PC-3 (cell line): Measurements from ENCODE around the gene ADRM1. TPM values are rescaled to one million over a fixed set of nuclear protein-coding genes. Genes with fewer than 3 reads are reported as not detected.

Experiments
- ATAC-seq: fragments of 200-7000 bp; cut with Tn5 transposase; 2 replicates; pipeline ENCODE4 v1.9.1; 2020; ENCODE audit warnings: mild to moderate bottlenecking, moderate library complexity
- BruUV-seq: library from RNA; stranded (reverse); fragments of 400-500 nt; replicated peaks from 2 replicates; lab custom pipeline; 2021; lab: Mats Ljungman, UMichigan
- CTCF ChIA-PET: fragments of 300-600 bp; sonication (Branson Sonifier 250); formaldehyde crosslinking; loops from one replicate; lab custom pipeline; 2022; ENCODE audit warnings: antibody characterized with exemption; lab: Charles Lee
- POLR2A ChIA-PET: fragments of 300-600 bp; sonication (Branson Sonifier 250); formaldehyde crosslinking; loops from one replicate; lab custom pipeline; 2022; ENCODE audit warnings: antibody characterized with exemption; ENCODE audit not compliant: unreplicated experiment; lab: Charles Lee
- DNase-seq: peaks from one replicate; pipeline ENCODE4 v3.0.0-alpha.2; 2015
- H2AFZ ChIP-seq: fragments of 300-600 bp; sonication (generic); 2 replicates; pipeline ENCODE4 v1.6.0; 2016; ENCODE audit warnings: antibody characterized with exemption, low read length
- H3F3A ChIP-seq: fragments of 300-600 bp; sonication (generic); one replicate; pipeline ENCODE4 v1.6.0; 2017; ENCODE audit warnings: antibody characterized with exemption, low read length, control low read depth, mild to moderate bottlenecking; ENCODE audit not compliant: unreplicated experiment
- H3K27ac ChIP-seq: fragments of 300-600 bp; sonication (generic); 2 replicates; pipeline ENCODE4 v1.5.1; 2016; ENCODE audit warnings: mild to moderate bottlenecking, low read length
- H3K27me3 ChIP-seq: fragments of 300-600 bp; sonication (generic); 2 replicates; pipeline ENCODE4 v1.6.1; 2016; ENCODE audit warnings: low read length, mixed read lengths
- H3K36me3 ChIP-seq: fragments of 300-600 bp; sonication (generic); 2 replicates; pipeline ENCODE4 v1.6.1; 2016; ENCODE audit warnings: low read depth, mixed run types, low read length, mixed read lengths
- H3K4me1 ChIP-seq: fragments of 300-600 bp; sonication (generic); 2 replicates; pipeline ENCODE4 v1.5.1; 2016; ENCODE audit warnings: low read length; ENCODE audit not compliant: insufficient read depth
- H3K4me2 ChIP-seq: fragments of 300-600 bp; sonication (generic); 2 replicates; pipeline ENCODE4 v1.6.0; 2016; ENCODE audit warnings: low read length
- H3K4me3 ChIP-seq: fragments of 300-600 bp; sonication (generic); 2 replicates; pipeline ENCODE4 v1.5.1; 2016; ENCODE audit warnings: mild to moderate bottlenecking, low read length, mixed read lengths
- H3K79me2 ChIP-seq: fragments of 300-600 bp; sonication (generic); 2 replicates; pipeline ENCODE4 v1.6.1; 2017; ENCODE audit warnings: low read length, mixed read lengths
- H3K9ac ChIP-seq: fragments of 300-600 bp; sonication (generic); 2 replicates; pipeline ENCODE4 v1.6.0; 2016; ENCODE audit warnings: mild to moderate bottlenecking, low read length
- H3K9me2 ChIP-seq: fragments of 300-600 bp; sonication (generic); replicated peaks from 2 replicates; pipeline ENCODE4 v1.6.1; 2016; ENCODE audit warnings: mixed run types, low read length, mixed read lengths
- H3K9me3 ChIP-seq: fragments of 300-600 bp; sonication (generic); 2 replicates; pipeline ENCODE4 v1.6.1; 2016; ENCODE audit warnings: low read length, mixed read lengths
- H4K20me1 ChIP-seq: fragments of 300-600 bp; sonication (generic); 2 replicates; pipeline ENCODE4 v1.6.1; 2016; ENCODE audit warnings: low read length, mixed read lengths
- CTCF ChIP-seq: fragments of 300-600 bp; sonication (generic); conservative IDR thresholded peaks from 2 replicates; pipeline ENCODE4 v1.5.1; 2017; ENCODE audit warnings: antibody characterized with exemption, low read depth, mild to moderate bottlenecking, low read length
- EZH2 ChIP-seq: fragments of 300-600 bp; sonication (generic); IDR thresholded peaks from one replicate; pipeline ENCODE4 v1.6.1; 2017; ENCODE audit warnings: antibody characterized with exemption, mild to moderate bottlenecking, low read length; ENCODE audit not compliant: unreplicated experiment
- EZH2phosphoT487 ChIP-seq: fragments of 300-600 bp; sonication (generic); IDR thresholded peaks from 2 replicates; pipeline ENCODE4 v1.6.1; 2018; ENCODE audit warnings: mild to moderate bottlenecking, antibody characterized with exemption, low read length, borderline replicate concordance
- intact Hi-C: fragments of 100-400 bp; cut with micrococcal nuclease; formaldehyde crosslinking; loops from 2 replicates; pipeline ENCODE4 v1.9.0; 2023
- total RNA-seq: library from RNA; depleted of rRNA; stranded (reverse); fragments of >200 nt; gene quantifications from 2 replicates; pipeline ENCODE4 v1.2.3, GENCODE V29; 2014

ADRM1 gene
- total RNA-seq, 1 experiment from 2014 or later: 374 TPM

DNA sequence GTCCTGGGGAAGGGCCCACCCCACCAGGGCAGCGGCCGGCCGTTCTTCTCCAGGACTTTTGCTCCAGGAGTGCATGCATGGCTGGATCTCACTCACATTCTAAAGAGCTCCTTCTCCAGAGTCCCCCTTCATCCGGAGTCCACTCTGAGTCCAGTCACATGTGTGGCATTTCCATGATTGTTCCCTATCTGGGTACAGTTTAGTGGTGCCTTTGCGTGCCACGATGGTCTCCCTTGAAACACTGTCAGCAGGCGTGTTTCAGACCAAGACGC is 43.6 kb upstream of the ADRM1 start:
- Histone ChIP-seq H3K9ac (no peak overlapping the region), H3K79me2 (peaks cover 20% of the 10 kb centered on the region), H2AFZ (no peak overlapping the region), H3F3A (no peaks in the 10 kb centered on the region), H3K9me3 (no peaks in the 10 kb centered on the region), H4K20me1 (no peaks in the 10 kb centered on the region), H3K27me3 (no peaks in the 10 kb centered on the region), H3K4me3 (no peak overlapping the region), H3K9me2 (no peaks in the 10 kb centered on the region), H3K36me3 (peaks cover 30% of the 10 kb centered on the region), H3K4me1 (peaks cover 9% of the 10 kb centered on the region; the same call in 1 of the 2 replicates), H3K4me2 (no peak overlapping the region), H3K27ac (no peak overlapping the region)
- no peak for DNase-seq
- no peak for ATAC-seq
- TF ChIP-seq CTCF (no peak), EZH2 (no peak), EZH2phosphoT487 (no peak)
- ChIA-PET CTCF (no interaction called here), POLR2A (no interaction called here)
- no TSS peak for BruUV-seq
- intact Hi-C loops: no loop called here

GRCh38 chr20:62262064-62262463 is 40.7 kb upstream of the ADRM1 start:
- Histone ChIP-seq H3K4me2 (no peak overlapping the region), H3K9me3 (no peaks in the 10 kb centered on the region), H3K36me3 (peaks cover 52% of the 10 kb centered on the region), H3K79me2 (0 out of 2 replicates have a peak, but pooled peaks cover 6% of the 10 kb centered on the region), H3K9ac (no peak overlapping the region), H3F3A (no peaks in the 10 kb centered on the region), H3K4me3 (no peak overlapping the region), H3K9me2 (no peaks in the 10 kb centered on the region), H4K20me1 (no peaks in the 10 kb centered on the region), H2AFZ (no peak overlapping the region), H3K4me1 (peaks cover 9% of the 10 kb centered on the region; the same call in 1 of the 2 replicates), H3K27me3 (no peaks in the 10 kb centered on the region), H3K27ac (no peak overlapping the region)
- ChIA-PET CTCF (no interaction called here), POLR2A (no interaction called here)
- ATAC-seq: no peak
- no peak for TF ChIP-seq EZH2
- TF ChIP-seq EZH2phosphoT487: no peak
- TF ChIP-seq CTCF: no peak
- DNase-seq: no peak
- BruUV-seq: no TSS peak
- intact Hi-C loops: no loop called here

- no peak overlapping the region for H3K27ac ChIP-seq
- POLR2A ChIA-PET: no interaction called here
- no peaks in the 10 kb centered on the region for H3K9me2 ChIP-seq
- no peak for DNase-seq
- no peaks in the 10 kb centered on the region for H3K27me3 ChIP-seq
- peaks cover 3% of the 10 kb centered on the region; the same call in 1 of the 2 replicates for H3K4me1 ChIP-seq
- no peak for ATAC-seq
- H3K4me2 ChIP-seq: no peak overlapping the region
- no peak overlapping the region for H3K9ac ChIP-seq
- no TSS peak for BruUV-seq
- no peak overlapping the region for H2AFZ ChIP-seq
- no peaks in the 10 kb centered on the region for H3F3A ChIP-seq
- no peak overlapping the region for H3K4me3 ChIP-seq
- intact Hi-C loops: no loop called here
- H4K20me1 ChIP-seq: no peaks in the 10 kb centered on the region
- TF ChIP-seq EZH2phosphoT487: no peak
- TF ChIP-seq EZH2: no peak
- TF ChIP-seq CTCF: no peak
- H3K9me3 ChIP-seq: no peaks in the 10 kb centered on the region
- 0 out of 2 replicates have a peak, but pooled peaks cover 6% of the 10 kb centered on the region for H3K79me2 ChIP-seq
- CTCF ChIA-PET: no interaction called here
- H3K36me3 ChIP-seq: peaks cover 48% of the 10 kb centered on the region
Observed at GRCh38 chr20:62263396-62263795, 39.4 kb upstream of the ADRM1 start.
